ENCODE results near the gene TAOK1.

GRCh38 chr17:29573558-29573869 lies 183.4 kb downstream of the TAOK1 start:
- TF ChIP-seq, protein P1, sequence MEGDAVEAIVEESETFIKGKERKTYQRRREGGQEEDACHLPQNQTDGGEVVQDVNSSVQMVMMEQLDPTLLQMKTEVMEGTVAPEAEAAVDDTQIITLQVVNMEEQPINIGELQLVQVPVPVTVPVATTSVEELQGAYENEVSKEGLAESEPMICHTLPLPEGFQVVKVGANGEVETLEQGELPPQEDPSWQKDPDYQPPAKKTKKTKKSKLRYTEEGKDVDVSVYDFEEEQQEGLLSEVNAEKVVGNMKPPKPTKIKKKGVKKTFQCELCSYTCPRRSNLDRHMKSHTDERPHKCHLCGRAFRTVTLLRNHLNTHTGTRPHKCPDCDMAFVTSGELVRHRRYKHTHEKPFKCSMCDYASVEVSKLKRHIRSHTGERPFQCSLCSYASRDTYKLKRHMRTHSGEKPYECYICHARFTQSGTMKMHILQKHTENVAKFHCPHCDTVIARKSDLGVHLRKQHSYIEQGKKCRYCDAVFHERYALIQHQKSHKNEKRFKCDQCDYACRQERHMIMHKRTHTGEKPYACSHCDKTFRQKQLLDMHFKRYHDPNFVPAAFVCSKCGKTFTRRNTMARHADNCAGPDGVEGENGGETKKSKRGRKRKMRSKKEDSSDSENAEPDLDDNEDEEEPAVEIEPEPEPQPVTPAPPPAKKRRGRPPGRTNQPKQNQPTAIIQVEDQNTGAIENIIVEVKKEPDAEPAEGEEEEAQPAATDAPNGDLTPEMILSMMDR (IDR thresholded peaks at IDR 0.05; ENCODE audit: poor library complexity): no peak
- no peak for TF ChIP-seq EZH2 (IDR thresholded peaks at IDR 0.05; ENCODE audit: borderline replicate concordance)

Measured in hepatocyte (in vitro differentiated cells).